NCI-H146 treated with DMSO at 0.1 percent for 48 hours (cell line): ENCODE measurements around the gene DPP10.

Experiments used
- DNase-seq: peaks from one replicate; lab custom pipeline; 2025; ENCODE audit not compliant: unreplicated experiment; lab: John Stamatoyannopoulos, UW

Gene DPP10

GRCh38 chr2:115115135-115115534 lies 672.7 kb downstream of the DPP10 start:
- DNase-seq = no peak

GRCh38 chr2:115118306-115118705 lies 675.9 kb downstream of the DPP10 start:
- DNase-seq = no peak

- DNase-seq = no peak
Measured at GRCh38 chr2:115119086-115119485, 676.6 kb downstream of the DPP10 start.

GRCh38 chr2:115122701-115123100 lies 680.3 kb downstream of the DPP10 start:
- DNase-seq = no peak

- DNase-seq = no peak
Measured at GRCh38 chr2:115124817-115125216, 682.4 kb downstream of the DPP10 start.

- DNase-seq = no peak
Measured at GRCh38 chr2:115129536-115129935, 687.1 kb downstream of the DPP10 start.

GRCh38 chr2:115160531-115161080 lies 718.2 kb downstream of the DPP10 start:
- no peak for DNase-seq

GRCh38 chr2:115161081-115161770 lies 718.8 kb downstream of the DPP10 start:
- DNase-seq = no peak

GRCh38 chr2:115161771-115162493 lies 719.5 kb downstream of the DPP10 start:
- no peak for DNase-seq

GRCh38 chr2:115162494-115163293 lies 720.3 kb downstream of the DPP10 start:
- no peak for DNase-seq

GRCh38 chr2:115163572-115163971 lies 721.1 kb downstream of the DPP10 start:
- no peak for DNase-seq

GRCh38 chr2:115165529-115166109 lies 723.2 kb downstream of the DPP10 start:
- peak; percentile 7 for DNase-seq

- no peak for DNase-seq
Measured at GRCh38 chr2:115168457-115168856, 726.0 kb downstream of the DPP10 start.

- no peak for DNase-seq
Measured at GRCh38 chr2:115169814-115170213, 727.4 kb downstream of the DPP10 start.

GRCh38 chr2:115171751-115172150 lies 729.3 kb downstream of the DPP10 start:
- DNase-seq = no peak

GRCh38 chr2:115174651-115175050 lies 732.2 kb downstream of the DPP10 start:
- DNase-seq = no peak

GRCh38 chr2:115183144-115183543 lies 740.7 kb downstream of the DPP10 start:
- no peak for DNase-seq

GRCh38 chr2:115190459-115190858 lies 748.0 kb downstream of the DPP10 start:
- DNase-seq = no peak

- DNase-seq = no peak
Measured at GRCh38 chr2:115194623-115195022, 752.2 kb downstream of the DPP10 start.

GRCh38 chr2:115196587-115196986 lies 754.1 kb downstream of the DPP10 start:
- DNase-seq = no peak

- no peak for DNase-seq
Measured at GRCh38 chr2:115199966-115200365, 757.5 kb downstream of the DPP10 start.
